Progenitor cell of endocrine pancreas (in vitro differentiated cells): ENCODE measurements around the gene TEX13A. TPM values are rescaled to one million over a fixed set of nuclear protein-coding genes. Genes with fewer than 3 reads are reported as not detected.

Source experiments
- DNase-seq: peaks from one replicate; pipeline ENCODE4 v3.0.0; 2021; ENCODE audit warnings: low spot score; ENCODE audit not compliant: unreplicated experiment
- H3K27ac Mint-ChIP-seq: 2 replicates; pipeline ENCODE4 v1.8.0; 2021; ENCODE audit warnings: mild to moderate bottlenecking, moderate library complexity, mixed read lengths
- H3K27me3 Mint-ChIP-seq: 2 replicates; pipeline ENCODE4 v1.8.0; 2021; ENCODE audit warnings: mixed read lengths
- H3K36me3 Mint-ChIP-seq: 2 replicates; pipeline ENCODE4 v1.8.0; 2022; ENCODE audit warnings: mixed read lengths; ENCODE audit not compliant: insufficient read depth
- H3K4me1 Mint-ChIP-seq: 2 replicates; pipeline ENCODE4 v1.8.0; 2021; ENCODE audit warnings: low read depth, mixed read lengths
- H3K4me3 Mint-ChIP-seq: 2 replicates; pipeline ENCODE4 v1.8.0; 2021; ENCODE audit warnings: low read depth, mild to moderate bottlenecking, moderate library complexity, mixed read lengths
- H3K9me3 Mint-ChIP-seq: 2 replicates; pipeline ENCODE4 v1.8.0; 2021; ENCODE audit warnings: low read depth, mixed read lengths
- CTCF ChIP-seq: fragments of 200-600 bp; sonication (generic); IDR thresholded peaks from one replicate; pipeline ENCODE4 v1.5.0; 2021; ENCODE audit warnings: antibody characterized with exemption, mild to moderate bottlenecking; ENCODE audit not compliant: unreplicated experiment
- total RNA-seq: library from RNA; stranded (reverse); gene quantifications from 2 replicates; pipeline ENCODE4 v1.2.1, GENCODE V29; 2021

Gene TEX13A
- total RNA-seq, 1 donor from 2014 or later, result not detected

DNA sequence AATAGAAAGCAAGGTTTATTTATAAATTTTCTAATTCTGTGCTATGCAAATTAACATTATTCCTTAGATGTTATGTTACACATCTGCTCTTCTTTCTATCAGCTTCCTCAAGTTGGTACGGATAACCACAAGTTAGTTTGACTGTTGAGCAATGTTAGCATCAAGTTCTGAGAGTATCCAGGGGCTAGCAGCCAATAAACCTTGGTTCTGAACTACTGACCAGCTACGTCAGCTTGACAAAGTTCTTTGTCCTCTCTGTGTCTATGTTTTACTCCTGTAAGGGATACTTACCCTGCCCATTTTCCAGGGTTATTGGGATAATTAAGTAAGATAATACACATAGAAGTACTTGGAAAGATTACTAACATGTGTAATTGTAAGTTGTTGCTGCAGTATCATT is 8.1 kb upstream of the TEX13A start:
- no peak overlapping the region for H3K27ac Mint-ChIP-seq
- H3K4me3 Mint-ChIP-seq, result no peak overlapping the region
- no peak for DNase-seq
- H3K36me3 Mint-ChIP-seq, result no peaks in the 10 kb centered on the region
- TF ChIP-seq CTCF, result no peak
- H3K27me3 Mint-ChIP-seq, result no peaks in the 10 kb centered on the region
- no peaks in the 10 kb centered on the region for H3K4me1 Mint-ChIP-seq
- peaks cover 23% of the 10 kb centered on the region for H3K9me3 Mint-ChIP-seq

GRCh38 chrX:105226499-105226898 is 6.0 kb upstream of the TEX13A start:
- Mint-ChIP-seq H3K4me1 (no peaks in the 10 kb centered on the region), H3K4me3 (no peak overlapping the region), H3K27me3 (no peaks in the 10 kb centered on the region), H3K36me3 (no peaks in the 10 kb centered on the region), H3K9me3 (peaks cover 30% of the 10 kb centered on the region), H3K27ac (no peak overlapping the region)
- DNase-seq, result no peak
- TF ChIP-seq CTCF, result no peak

- peaks cover 36% of the 10 kb centered on the region for H3K9me3 Mint-ChIP-seq
- no peak for TF ChIP-seq CTCF
- no peak overlapping the region for H3K4me3 Mint-ChIP-seq
- H3K36me3 Mint-ChIP-seq, result no peaks in the 10 kb centered on the region
- H3K27me3 Mint-ChIP-seq, result no peaks in the 10 kb centered on the region
- no peaks in the 10 kb centered on the region for H3K4me1 Mint-ChIP-seq
- no peak for DNase-seq
- no peak overlapping the region for H3K27ac Mint-ChIP-seq
Observed at GRCh38 chrX:105221374-105221773, 880 bp upstream of the TEX13A start.

- peaks cover 49% of the 10 kb centered on the region for H3K9me3 Mint-ChIP-seq
- H3K27ac Mint-ChIP-seq, result no peak overlapping the region
Observed at GRCh38 chrX:105219454-105220401, 766 bp downstream of the TEX13A start.

More at GRCh38 chrX:105219454-105220401, 766 bp downstream of the TEX13A start:
- DNase-seq, result no peak
- no peaks in the 10 kb centered on the region for H3K27me3 Mint-ChIP-seq
- no peak for TF ChIP-seq CTCF
- H3K4me1 Mint-ChIP-seq, result no peaks in the 10 kb centered on the region
- H3K36me3 Mint-ChIP-seq, result no peaks in the 10 kb centered on the region
- H3K4me3 Mint-ChIP-seq, result no peak overlapping the region
